ENCODE measurements around the gene MAU2. TPM values are rescaled to one million over a fixed set of nuclear protein-coding genes. Genes with fewer than 3 reads are reported as not detected.

MAU2 gene
- total and polyA plus RNA-seq, 2 of the 13 experiments (the other 11 are each of a cell fraction or from before 2014, with no cell fraction given) = 16.8 to 33.8 TPM

GRCh38 chr19:19320361-19321140 is at the start of gene MAU2, which contains the start of gene SUGP1 (continued):
- TF ChIP-seq PITX1 (CRISPR knock-in tag; IDR thresholded peaks at IDR 0.05) (0 out of 2 replicates have a peak, but pooled peaks have one; percentile 18), IKZF5 (CRISPR knock-in tag; IDR thresholded peaks at IDR 0.05) (peak; percentile 48; the same call in 1 of the 2 replicates), TEAD2 (CRISPR knock-in tag; IDR thresholded peaks at IDR 0.05) (no peak), ZNF703 (CRISPR knock-in tag; IDR thresholded peaks at IDR 0.05; ENCODE audit: borderline replicate concordance) (peak; percentile 79; the same call in 1 of the 2 replicates), MAF1 (CRISPR knock-in tag; IDR thresholded peaks at IDR 0.05; ENCODE audit: borderline replicate concordance) (no peak), NFRKB (IDR thresholded peaks at IDR 0.05) (peak; percentile 70; the same call in 1 of the 2 replicates), ZNF616 (CRISPR knock-in tag; IDR thresholded peaks at IDR 0.05; ENCODE audit: low read depth) (no peak), MXD1 (CRISPR knock-in tag; IDR thresholded peaks at IDR 0.05) (0 out of 2 replicates have a peak, but pooled peaks have one; percentile 55), MAFF (IDR thresholded peaks at IDR 0.05; ENCODE audit: low read depth, low read length) (no peak), ZMAT5 (CRISPR knock-in tag; IDR thresholded peaks at IDR 0.05; ENCODE audit: borderline replicate concordance, low read depth) (no peak), PREB (CRISPR knock-in tag; IDR thresholded peaks at IDR 0.05) (no peak), RFXAP (CRISPR knock-in tag; IDR thresholded peaks at IDR 0.05; ENCODE audit: borderline replicate concordance) (peak; percentile 31; the same call in 1 of the 2 replicates), ZNF546 (CRISPR knock-in tag; conservative IDR thresholded peaks at IDR 0.05) (peak; percentile 68; the same call in 1 of the 2 replicates), ZNF891 (CRISPR knock-in tag; IDR thresholded peaks at IDR 0.05) (peak; percentile 92), ZNF414 (CRISPR knock-in tag; IDR thresholded peaks at IDR 0.05) (no peak), HOXA9 (CRISPR knock-in tag; IDR thresholded peaks at IDR 0.05; ENCODE audit: borderline replicate concordance) (0 out of 2 replicates have a peak, but pooled peaks have one; percentile 51), DMTF1 (CRISPR knock-in tag; IDR thresholded peaks at IDR 0.05) (0 out of 2 replicates have a peak, but pooled peaks have one; percentile 24), ZNF446 (CRISPR knock-in tag; IDR thresholded peaks at IDR 0.05) (peak; percentile 77), IRX3 (CRISPR knock-in tag; IDR thresholded peaks at IDR 0.05; ENCODE audit: borderline replicate concordance, low read depth) (no peak), ZNF746 (CRISPR knock-in tag; IDR thresholded peaks at IDR 0.05) (peak; percentile 27; the same call in 1 of the 2 replicates), POLR2AphosphoS5 (IDR thresholded peaks at IDR 0.05; ENCODE audit: low read depth, low read length) (peak; percentile 89), ZNF672 (CRISPR knock-in tag; IDR thresholded peaks at IDR 0.05) (no peak)

All from HepG2 (cell line).